ENCODE results near the gene IZUMO4.

IZUMO4 gene

DNA sequence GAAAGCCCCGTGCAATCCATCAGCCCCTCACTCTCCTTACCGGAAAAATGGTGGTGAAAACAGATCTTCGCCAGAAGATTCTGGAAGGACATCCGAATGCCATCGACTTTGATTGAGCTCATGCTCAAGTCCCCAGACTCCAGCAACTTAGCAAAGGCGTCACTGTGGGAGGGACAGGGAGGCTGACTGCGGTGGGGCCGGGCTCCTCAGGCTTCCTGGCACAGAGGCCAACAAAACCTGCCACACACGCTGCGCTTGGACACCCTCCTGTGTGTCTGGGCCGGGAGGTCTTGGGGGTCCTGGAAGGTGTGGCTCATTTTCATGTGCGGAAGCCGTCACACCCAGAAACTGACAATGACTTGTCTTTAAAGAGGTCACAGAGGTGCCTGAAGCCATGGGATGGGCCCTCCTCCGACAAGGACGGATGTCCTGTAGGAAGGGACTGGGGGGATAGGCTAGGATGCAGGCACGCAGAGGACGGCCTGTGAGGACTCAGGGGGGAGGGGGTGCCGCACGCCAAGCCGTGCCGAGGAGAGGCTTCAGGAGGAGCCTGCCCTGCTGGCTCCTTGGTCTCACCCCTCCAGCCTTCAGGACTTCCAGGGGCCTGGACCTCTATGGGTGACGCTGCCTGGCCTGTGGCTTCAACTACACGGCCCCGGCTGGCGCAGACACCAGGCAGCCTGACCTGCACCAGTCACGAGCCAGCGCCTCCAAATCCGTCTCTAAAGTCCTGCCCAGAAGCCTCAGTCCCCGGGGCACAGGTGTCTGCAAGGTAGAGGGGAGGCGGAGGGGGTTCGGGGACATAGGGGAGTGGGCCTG is 12.5 kb downstream of the IZUMO4 start:
- TF ChIP-seq, protein P1, sequence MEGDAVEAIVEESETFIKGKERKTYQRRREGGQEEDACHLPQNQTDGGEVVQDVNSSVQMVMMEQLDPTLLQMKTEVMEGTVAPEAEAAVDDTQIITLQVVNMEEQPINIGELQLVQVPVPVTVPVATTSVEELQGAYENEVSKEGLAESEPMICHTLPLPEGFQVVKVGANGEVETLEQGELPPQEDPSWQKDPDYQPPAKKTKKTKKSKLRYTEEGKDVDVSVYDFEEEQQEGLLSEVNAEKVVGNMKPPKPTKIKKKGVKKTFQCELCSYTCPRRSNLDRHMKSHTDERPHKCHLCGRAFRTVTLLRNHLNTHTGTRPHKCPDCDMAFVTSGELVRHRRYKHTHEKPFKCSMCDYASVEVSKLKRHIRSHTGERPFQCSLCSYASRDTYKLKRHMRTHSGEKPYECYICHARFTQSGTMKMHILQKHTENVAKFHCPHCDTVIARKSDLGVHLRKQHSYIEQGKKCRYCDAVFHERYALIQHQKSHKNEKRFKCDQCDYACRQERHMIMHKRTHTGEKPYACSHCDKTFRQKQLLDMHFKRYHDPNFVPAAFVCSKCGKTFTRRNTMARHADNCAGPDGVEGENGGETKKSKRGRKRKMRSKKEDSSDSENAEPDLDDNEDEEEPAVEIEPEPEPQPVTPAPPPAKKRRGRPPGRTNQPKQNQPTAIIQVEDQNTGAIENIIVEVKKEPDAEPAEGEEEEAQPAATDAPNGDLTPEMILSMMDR (IDR thresholded peaks at IDR 0.05; ENCODE audit: borderline replicate concordance, extremely low read depth, low read length, poor library complexity, severe bottlenecking), result no peak
- no peak for TF ChIP-seq EZH2 (IDR thresholded peaks at IDR 0.05; ENCODE audit: borderline replicate concordance, low read depth, low read length, severe bottlenecking)
- no peak for DNase-seq
- Histone ChIP-seq H3K4me2 (ENCODE audit: insufficient read depth, low read length) (no peak overlapping the region), H3K36me3 (ENCODE audit: insufficient read depth, low read length) (peaks cover 96% of the 10 kb centered on the region), H3K27ac (ENCODE audit: low read length) (no peak overlapping the region), H4K20me1 (ENCODE audit: insufficient read depth, low read length) (peaks cover 17% of the 10 kb centered on the region; the same call in 1 of the 2 replicates), H3K4me3 (ENCODE audit: low read depth in 1 of 2, low read length in 2 of 2) (no peak overlapping the region), H3K9me3 (ENCODE audit: insufficient read depth, low read length, severe bottlenecking) (peaks cover 13% of the 10 kb centered on the region), H3K79me2 (ENCODE audit: insufficient read depth, low read length) (peaks cover 24% of the 10 kb centered on the region), H3K4me1 (ENCODE audit: insufficient read depth, low read length) (no peaks in the 10 kb centered on the region), H2AFZ (ENCODE audit: low read depth, low read length) (no peak overlapping the region), H3K9ac (ENCODE audit: low read depth, low read length) (no peak overlapping the region), H3K27me3 (ENCODE audit: insufficient read depth, low read length, poor library complexity) (no peaks in the 10 kb centered on the region)
- ATAC-seq (ENCODE audit: insufficient read depth, low read depth), result no peak

DNA sequence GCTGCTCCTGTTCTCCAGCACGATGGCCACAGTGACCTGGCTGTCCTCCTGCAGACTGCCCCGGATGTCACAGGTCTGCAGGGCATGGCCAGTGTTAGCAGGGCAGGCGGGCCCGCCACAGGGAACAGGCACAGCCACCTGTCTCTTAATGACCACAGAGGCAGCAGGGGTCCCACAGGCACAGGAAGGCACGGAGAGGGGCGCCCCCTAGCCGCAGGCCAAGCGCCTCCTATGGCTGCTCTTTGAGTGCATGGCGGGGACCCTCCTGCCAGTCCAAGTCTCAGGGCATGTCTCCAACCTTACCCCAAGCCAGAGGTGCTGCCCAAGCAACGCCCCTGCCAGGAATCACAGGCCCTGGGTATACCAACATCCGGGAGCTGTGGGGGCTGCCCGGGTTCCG is 14.1 kb downstream of the IZUMO4 start:
- peaks cover 98% of the 10 kb centered on the region for H3K36me3 ChIP-seq (ENCODE audit: insufficient read depth, low read length)
- peaks cover 10% of the 10 kb centered on the region for H3K9me3 ChIP-seq (ENCODE audit: insufficient read depth, low read length, severe bottlenecking)
- H3K4me1 ChIP-seq (ENCODE audit: insufficient read depth, low read length), result no peaks in the 10 kb centered on the region
- H3K9ac ChIP-seq (ENCODE audit: low read depth, low read length), result no peak overlapping the region
- no peak overlapping the region for H3K4me2 ChIP-seq (ENCODE audit: insufficient read depth, low read length)
- H3K79me2 ChIP-seq (ENCODE audit: insufficient read depth, low read length), result peaks cover 10% of the 10 kb centered on the region
- DNase-seq (peak; percentile 15), ATAC-seq (ENCODE audit: insufficient read depth, low read depth) (0 out of 3 replicates have a peak, but pooled peaks have one; percentile 34)
- no peaks in the 10 kb centered on the region for H3K27me3 ChIP-seq (ENCODE audit: insufficient read depth, low read length, poor library complexity)
- peaks cover 20% of the 10 kb centered on the region; the same call in 1 of the 2 replicates for H4K20me1 ChIP-seq (ENCODE audit: insufficient read depth, low read length)
- H3K4me3 ChIP-seq (ENCODE audit: low read depth in 1 of 2, low read length in 2 of 2), result no peak overlapping the region
- TF ChIP-seq, protein P1 (IDR thresholded peaks at IDR 0.05; ENCODE audit: borderline replicate concordance, extremely low read depth, low read length, poor library complexity, severe bottlenecking), result peak; percentile 19
- no peak for TF ChIP-seq EZH2 (IDR thresholded peaks at IDR 0.05; ENCODE audit: borderline replicate concordance, low read depth, low read length, severe bottlenecking)
- no peak overlapping the region for H2AFZ ChIP-seq (ENCODE audit: low read depth, low read length)
- H3K27ac ChIP-seq (ENCODE audit: low read length), result no peak overlapping the region

DNA sequence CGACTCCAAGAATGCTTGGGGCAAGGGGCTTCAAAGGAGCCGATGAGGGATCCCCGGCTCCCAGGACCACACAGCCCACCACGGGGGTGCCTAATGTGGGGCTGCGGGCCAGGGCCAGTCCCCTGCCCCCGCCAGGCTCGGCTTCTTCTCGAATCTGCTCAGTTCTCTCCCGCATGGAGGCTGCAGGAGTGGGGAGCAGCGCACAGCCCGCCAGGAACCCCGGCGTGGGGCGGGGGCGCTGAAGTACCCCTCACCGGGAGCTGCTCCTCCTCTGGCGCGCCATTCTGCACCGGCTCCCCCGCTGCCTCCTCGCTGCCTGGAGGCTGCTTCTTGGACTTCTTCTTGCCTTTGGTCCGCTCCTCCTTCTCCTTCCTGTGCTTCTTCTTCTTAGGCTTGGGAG is 14.7 kb downstream of the IZUMO4 start:
- Histone ChIP-seq H3K9ac (ENCODE audit: low read depth, low read length) (no peak overlapping the region), H3K4me1 (ENCODE audit: insufficient read depth, low read length) (no peaks in the 10 kb centered on the region), H3K27me3 (ENCODE audit: insufficient read depth, low read length, poor library complexity) (no peaks in the 10 kb centered on the region), H3K79me2 (ENCODE audit: insufficient read depth, low read length) (peaks cover 4% of the 10 kb centered on the region), H2AFZ (ENCODE audit: low read depth, low read length) (no peak overlapping the region), H3K27ac (ENCODE audit: low read length) (no peak overlapping the region), H4K20me1 (ENCODE audit: insufficient read depth, low read length) (peaks cover 20% of the 10 kb centered on the region; the same call in 1 of the 2 replicates), H3K9me3 (ENCODE audit: insufficient read depth, low read length, severe bottlenecking) (peaks cover 4% of the 10 kb centered on the region), H3K36me3 (ENCODE audit: insufficient read depth, low read length) (peaks cover 98% of the 10 kb centered on the region), H3K4me2 (ENCODE audit: insufficient read depth, low read length) (no peak overlapping the region), H3K4me3 (ENCODE audit: low read depth in 1 of 2, low read length in 2 of 2) (no peak overlapping the region)
- TF ChIP-seq, protein P1 (IDR thresholded peaks at IDR 0.05; ENCODE audit: borderline replicate concordance, extremely low read depth, low read length, poor library complexity, severe bottlenecking), result no peak
- no peak for TF ChIP-seq EZH2 (IDR thresholded peaks at IDR 0.05; ENCODE audit: borderline replicate concordance, low read depth, low read length, severe bottlenecking)
- ATAC-seq (ENCODE audit: insufficient read depth, low read depth) (no peak), DNase-seq (no peak)
